UCSD-AML1 (cell line): ENCODE data around the gene PRR20G.
"Not testable (repeated sequence)": the region's sequence is repeated elsewhere in the genome, so short reads cannot be mapped to it uniquely, and the experiment has no call there.

ENCODE experiments used
- DNase-seq: peaks from one replicate; lab custom pipeline; 2025; ENCODE audit not compliant: unreplicated experiment; lab: John Stamatoyannopoulos, UW

The PRR20G gene

GRCh38 chr3:127287840-127288239, at the start of gene PRR20G:
PRR20G (minus strand) TSS chr3:127288046; CDS start chr3:127287365, 681 bp downstream.
- DNase-seq = no peak

- DNase-seq = no peak
Measured at GRCh38 chr3:127337001-127337400, 49.2 kb upstream of the PRR20G start.

GRCh38 chr3:127336101-127336500, 48.3 kb upstream of the PRR20G start:
- no peak for DNase-seq

- DNase-seq = no peak
Measured at GRCh38 chr3:127330385-127330784, 42.5 kb upstream of the PRR20G start.

GRCh38 chr3:127329631-127330285, 41.9 kb upstream of the PRR20G start:
- DNase-seq = no peak

GRCh38 chr3:127328421-127328820, 40.6 kb upstream of the PRR20G start:
- no peak for DNase-seq

GRCh38 chr3:127326341-127326740, 38.5 kb upstream of the PRR20G start:
- DNase-seq = no peak

- DNase-seq = no peak
Measured at GRCh38 chr3:127325629-127325961, 37.7 kb upstream of the PRR20G start.

- no peak for DNase-seq
Measured at GRCh38 chr3:127324913-127325628, 37.2 kb upstream of the PRR20G start.

GRCh38 chr3:127324076-127324475, 36.2 kb upstream of the PRR20G start:
- DNase-seq = no peak

GRCh38 chr3:127323581-127323980, 35.7 kb upstream of the PRR20G start:
- no peak for DNase-seq

GRCh38 chr3:127321371-127321770, 33.5 kb upstream of the PRR20G start:
- no peak for DNase-seq

- DNase-seq = no peak
Measured at GRCh38 chr3:127320529-127321121, 32.8 kb upstream of the PRR20G start.

GRCh38 chr3:127316685-127317084, 28.8 kb upstream of the PRR20G start:
- DNase-seq = no peak

- no peak for DNase-seq
Measured at GRCh38 chr3:127312818-127313217, 25.0 kb upstream of the PRR20G start.

- not testable (repeated sequence) for DNase-seq
Measured at GRCh38 chr3:127308821-127309220, 21.0 kb upstream of the PRR20G start.

GRCh38 chr3:127307916-127308315, 20.1 kb upstream of the PRR20G start:
- no peak for DNase-seq

- DNase-seq = no peak
Measured at GRCh38 chr3:127307112-127307835, 19.4 kb upstream of the PRR20G start.

- DNase-seq = no peak
Measured at GRCh38 chr3:127306361-127307111, 18.7 kb upstream of the PRR20G start.

GRCh38 chr3:127305499-127306060, 17.7 kb upstream of the PRR20G start:
- DNase-seq = no peak
